CD4-positive, alpha-beta T cell treated with Interleukin-17A for 1 hour (primary cell): ENCODE data around the gene FOXE1.

Source experiments
- DNase-seq: peaks from one replicate; pipeline ENCODE4 v3.0.0-alpha.2; 2020

The FOXE1 gene

DNA sequence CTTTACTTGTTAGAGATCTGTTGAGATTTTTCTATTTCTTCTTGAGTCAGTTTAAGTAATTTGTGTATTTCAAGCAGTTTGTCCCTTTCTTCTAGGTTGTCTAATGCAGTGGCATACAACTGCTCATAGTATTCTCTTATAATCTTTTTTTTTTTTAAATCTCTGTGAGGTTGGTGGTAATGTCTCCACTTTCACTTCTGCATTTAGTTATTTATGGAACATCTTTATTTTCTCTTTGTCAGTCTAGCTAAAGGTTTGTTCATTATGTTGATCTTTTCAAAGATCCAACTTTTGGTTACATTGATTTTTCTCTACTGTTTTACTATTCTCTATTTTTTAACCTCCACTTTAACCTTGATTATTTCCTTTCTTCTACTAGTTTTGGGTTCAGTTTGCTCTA, 13.8 kb downstream of the FOXE1 start:
- no peak for DNase-seq

- no peak for DNase-seq
Observed at GRCh38 chr9:97868859-97869258, 15.8 kb downstream of the FOXE1 start.

DNA sequence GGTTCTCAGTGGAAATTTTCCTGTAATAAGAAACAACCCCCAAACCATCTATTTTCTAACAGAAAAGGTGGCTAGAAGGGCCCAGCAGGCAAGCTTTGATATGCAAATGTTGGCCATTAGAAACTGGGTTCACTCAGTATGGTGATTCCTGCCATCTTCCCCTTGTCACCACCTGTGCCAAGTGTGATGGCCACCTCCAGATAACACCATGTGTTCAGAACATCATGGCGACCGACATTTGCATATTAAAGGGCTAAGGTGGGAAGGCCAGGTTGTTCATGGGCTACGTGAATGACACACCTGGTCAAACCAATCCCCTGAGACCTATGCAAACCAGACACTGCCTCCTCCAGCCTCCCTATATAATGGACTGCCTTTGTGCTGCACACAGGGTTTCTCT, 20.4 kb downstream of the FOXE1 start:
- no peak for DNase-seq

DNA sequence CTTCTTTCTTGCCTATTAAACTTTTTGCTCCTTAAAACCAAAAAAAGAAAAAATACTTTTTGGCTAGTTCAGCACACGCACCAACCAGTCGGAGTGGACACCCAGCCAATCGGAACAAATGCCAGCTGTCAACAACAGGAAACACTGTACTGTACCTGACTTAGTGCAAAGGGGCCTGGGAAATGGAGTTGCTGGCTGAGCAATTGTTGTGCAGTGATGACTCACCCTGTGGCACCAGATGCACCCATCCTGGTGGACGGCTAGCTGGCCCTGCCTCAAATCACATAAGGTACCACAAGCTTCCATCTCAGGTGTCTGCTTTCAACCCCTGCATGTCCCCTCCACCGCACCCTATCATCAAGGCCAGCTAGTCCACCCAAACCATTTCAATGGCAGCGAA, 20.9 kb downstream of the FOXE1 start:
- no peak for DNase-seq

- no peak for DNase-seq
Observed at GRCh38 chr9:97874624-97875023, 21.6 kb downstream of the FOXE1 start.

DNA sequence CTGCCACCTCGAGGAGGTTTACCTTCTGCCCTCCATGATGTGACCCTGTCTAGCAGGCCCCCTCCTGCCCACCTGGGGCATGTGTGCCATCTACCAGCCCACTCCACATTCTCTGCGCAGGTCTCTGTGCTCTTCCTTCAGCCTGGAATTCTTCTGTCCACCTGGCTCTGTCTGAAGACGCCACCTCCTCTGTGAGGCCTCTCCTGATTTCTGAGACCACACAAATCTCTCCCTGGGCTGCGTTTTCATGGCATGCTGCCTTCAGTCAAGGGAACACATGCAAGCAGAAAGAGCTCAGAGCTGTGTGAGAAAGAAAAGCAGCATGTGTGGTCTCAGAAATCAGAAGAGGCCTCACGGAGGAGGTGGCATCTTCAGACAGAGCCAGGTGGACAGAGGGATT, 22.1 kb downstream of the FOXE1 start:
- DNase-seq, result no peak

- no peak for DNase-seq
Observed at GRCh38 chr9:97876061-97876460, 23.0 kb downstream of the FOXE1 start.

- no peak for DNase-seq
Observed at GRCh38 chr9:97880336-97880735, 27.3 kb downstream of the FOXE1 start.

DNA sequence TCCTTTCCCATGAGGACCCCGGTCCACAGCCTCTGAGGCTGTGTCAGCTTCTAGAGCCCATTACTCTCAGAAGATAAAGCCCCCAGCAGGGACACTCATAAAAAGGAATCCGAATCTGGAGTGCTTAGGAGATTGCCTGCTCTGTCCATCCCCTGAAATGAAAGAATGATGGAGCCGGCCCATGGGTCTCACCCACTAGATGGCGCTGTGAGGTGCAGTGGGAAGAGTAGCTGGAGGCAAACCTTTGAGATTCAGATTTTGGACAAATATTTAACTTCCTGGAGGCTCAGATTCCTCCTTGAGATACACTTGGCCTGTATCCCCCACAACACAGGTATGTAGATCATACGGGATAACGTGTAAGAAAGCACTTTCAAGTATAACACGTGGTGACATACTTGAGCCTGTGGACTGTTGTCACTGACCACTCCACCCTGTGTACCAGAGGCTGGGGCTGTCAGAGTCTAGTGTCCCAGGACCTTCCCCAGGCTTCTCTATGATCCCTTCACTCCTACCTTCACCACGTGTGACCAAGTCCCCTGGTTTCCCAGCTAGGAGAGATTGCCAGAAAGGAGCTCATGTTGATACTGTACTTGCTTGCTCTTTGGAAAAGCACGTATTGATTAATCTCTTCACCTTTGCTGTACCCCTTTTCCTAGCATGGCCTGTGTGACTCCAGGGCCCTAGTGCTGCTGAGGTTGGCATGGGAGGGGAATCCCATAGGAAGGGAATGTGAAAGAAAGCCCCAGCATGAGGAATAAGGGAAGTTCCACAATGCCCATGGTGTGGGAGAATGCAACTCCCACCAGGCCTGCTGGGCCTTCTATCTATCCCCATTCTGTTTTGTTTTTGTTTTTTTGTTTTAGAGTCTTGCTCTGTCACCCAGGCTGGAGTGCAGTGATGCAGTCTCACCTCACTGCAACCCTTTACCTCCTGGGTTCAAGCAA, 37.2 kb downstream of the FOXE1 start:
- DNase-seq, result peak; percentile 71

DNA sequence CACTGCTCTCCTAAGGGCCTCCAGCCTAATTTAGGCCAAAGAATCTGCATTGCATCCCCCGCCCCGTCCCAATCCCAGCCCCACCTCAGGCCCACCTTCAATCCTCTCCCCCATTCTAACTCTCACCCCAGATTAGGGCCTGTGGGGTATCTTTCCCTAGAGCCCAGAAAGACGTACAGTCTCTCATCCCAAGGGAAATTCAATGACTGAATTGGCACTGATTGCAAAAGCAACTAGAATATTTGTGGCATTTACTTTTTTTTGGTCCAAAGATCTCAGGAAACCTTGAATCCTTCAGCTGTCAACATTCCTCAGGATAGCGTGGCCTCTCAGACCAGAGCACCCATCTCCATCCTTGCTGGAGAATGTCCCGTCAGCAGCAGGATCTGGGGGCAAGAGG, 38.7 kb downstream of the FOXE1 start:
- no peak for DNase-seq

DNA sequence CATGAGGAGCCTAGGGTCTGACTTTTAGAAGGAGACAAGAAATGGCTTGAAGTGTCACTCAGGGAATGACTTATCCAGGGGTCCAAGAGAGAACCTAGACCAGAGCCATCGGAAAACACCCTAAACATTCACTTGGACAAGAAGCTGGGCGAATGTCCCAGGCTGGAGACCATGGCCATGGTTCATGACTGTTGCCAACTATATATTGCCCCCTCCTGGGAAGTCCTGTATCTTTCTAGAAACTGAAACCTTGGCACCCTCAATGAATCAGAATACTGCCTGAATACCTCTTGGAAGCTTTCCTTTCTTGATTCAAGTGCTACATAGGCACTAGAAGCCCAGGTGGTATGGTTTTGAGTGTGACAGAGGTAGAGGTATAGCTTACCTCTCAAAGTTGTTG, 39.4 kb downstream of the FOXE1 start:
- DNase-seq, result no peak

DNA sequence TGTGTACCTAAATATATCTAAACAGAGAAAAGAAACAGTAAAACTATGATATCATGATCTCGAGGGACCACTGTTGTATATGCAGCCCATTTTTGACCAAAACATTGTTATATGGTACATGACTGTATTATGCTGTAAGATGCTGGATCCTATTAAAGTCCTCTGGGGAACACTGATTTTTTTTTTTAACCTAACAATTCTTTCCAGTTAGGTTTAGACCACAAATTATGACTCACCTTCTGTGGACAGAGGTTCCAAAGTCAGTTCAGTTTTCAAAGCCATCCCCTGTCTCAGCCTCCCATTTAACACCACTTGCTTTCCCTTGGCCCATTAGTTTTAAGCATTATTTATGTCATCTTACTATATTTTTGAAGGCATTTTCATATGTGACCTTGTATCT, 42.2 kb downstream of the FOXE1 start:
- no peak for DNase-seq

GRCh38 chr9:97895695-97896332, 42.8 kb downstream of the FOXE1 start:
- no peak for DNase-seq

DNA sequence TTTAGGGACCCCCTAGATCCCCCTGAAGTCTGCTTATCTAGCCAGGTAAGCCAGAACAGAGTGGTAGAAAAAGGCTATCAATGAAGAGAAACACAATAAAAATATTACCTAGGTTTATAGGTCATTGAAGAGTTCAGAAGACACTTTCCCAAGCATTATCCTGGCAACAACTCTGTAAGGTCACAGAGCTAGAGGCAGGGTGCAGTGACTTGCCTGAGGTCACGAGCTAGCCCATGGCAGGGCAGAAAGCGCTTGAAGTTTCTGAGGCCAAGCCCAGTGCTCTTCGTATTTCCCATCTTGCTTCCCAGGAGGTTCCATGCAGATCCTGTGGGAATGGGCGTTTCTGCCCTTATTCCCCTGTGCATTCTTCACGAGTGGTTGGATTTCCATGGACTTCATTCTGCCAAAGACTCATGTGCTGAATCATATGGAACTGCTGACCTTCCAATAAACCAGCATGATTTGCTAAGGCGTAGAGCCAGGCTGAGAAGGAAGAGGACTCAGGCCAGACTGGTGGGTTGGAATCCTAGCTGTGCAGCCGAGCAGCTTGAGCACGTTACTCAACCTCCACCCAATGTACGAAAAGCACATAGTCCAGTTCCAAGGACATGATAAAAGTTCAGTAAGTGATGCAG, 47.2 kb downstream of the FOXE1 start:
- no peak for DNase-seq

DNA sequence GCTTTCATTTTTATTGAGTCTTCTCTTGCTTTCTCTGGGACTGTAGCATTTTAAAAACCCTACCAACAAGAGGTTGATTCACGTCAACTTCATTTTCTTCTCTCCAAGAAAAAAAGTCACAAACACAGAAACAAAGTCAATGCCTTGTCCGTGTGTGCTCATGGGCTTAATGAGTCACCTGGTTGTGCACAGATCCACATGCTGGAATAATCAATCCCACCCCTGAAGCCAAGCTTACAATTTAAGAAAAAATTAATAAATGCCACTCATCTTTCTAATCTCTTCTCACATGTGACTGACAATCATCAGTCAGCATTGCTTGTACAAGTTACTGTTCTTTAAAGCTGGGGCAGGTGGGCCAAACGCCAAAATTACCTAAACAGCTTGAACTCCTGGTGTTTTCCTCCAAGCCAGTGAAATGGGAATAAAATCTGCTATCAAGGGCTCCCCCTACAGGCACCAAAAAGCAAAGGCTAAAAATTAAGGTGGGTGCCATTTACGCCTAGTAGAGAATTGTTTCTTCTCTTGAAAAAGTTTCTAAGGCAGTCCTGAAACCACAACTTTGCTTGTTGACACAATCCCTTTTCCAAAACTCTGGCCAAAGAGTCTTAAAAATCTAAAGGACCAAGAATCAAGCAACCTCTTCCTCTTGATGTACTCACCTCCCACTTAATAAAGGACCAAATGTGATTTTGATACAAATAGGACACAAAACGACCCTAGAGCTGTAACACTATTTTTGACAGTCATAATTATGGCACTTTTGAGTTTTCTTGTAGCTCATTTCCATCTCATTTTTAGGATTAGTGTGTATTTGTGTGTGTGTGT, 47.9 kb downstream of the FOXE1 start:
- DNase-seq, result peak; percentile 68

DNA sequence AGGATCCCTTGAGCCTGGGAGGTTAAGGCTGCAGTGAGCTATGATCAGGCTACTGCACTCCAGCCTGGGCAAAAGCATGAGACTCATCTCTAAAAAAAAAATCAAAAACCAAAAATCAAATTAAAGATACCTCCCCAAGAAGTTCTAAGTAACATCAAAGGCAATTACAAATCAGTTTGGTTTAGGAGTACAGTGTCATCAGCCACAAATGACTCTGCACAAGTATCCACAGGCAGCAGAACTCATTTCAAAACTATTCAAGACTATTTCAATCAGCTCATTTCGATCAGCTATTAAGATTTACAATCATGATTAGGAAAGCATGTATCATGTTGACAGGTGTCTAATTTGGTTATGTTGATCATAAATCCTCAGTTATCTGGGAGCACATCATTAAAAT, 50.2 kb downstream of the FOXE1 start:
- no peak for DNase-seq

DNA sequence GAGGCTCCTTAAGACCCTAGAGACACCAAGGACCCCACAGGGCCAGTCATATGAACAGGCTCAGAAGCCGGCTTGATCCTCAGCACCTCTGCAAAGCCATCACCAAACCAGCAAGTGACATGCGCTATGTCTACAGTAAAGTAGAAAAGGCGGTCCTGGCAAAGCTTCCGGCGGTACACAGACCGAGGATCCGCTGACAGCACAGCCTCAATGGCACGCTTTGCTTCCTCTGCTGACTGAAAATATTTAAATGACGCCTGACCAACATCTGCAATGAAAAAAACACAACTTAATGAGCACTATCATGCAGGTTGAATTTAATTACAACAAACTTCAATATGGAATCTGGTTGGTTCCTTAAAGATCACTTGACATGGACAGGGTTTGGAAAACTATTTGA, 51.7 kb downstream of the FOXE1 start:
- DNase-seq, result peak; percentile 67

- DNase-seq, result peak; percentile 82
Observed at GRCh38 chr9:97905228-97905627, 52.2 kb downstream of the FOXE1 start.
